Measurements from ENCODE around the gene ZNRD2.

ZNRD2 gene

DNA sequence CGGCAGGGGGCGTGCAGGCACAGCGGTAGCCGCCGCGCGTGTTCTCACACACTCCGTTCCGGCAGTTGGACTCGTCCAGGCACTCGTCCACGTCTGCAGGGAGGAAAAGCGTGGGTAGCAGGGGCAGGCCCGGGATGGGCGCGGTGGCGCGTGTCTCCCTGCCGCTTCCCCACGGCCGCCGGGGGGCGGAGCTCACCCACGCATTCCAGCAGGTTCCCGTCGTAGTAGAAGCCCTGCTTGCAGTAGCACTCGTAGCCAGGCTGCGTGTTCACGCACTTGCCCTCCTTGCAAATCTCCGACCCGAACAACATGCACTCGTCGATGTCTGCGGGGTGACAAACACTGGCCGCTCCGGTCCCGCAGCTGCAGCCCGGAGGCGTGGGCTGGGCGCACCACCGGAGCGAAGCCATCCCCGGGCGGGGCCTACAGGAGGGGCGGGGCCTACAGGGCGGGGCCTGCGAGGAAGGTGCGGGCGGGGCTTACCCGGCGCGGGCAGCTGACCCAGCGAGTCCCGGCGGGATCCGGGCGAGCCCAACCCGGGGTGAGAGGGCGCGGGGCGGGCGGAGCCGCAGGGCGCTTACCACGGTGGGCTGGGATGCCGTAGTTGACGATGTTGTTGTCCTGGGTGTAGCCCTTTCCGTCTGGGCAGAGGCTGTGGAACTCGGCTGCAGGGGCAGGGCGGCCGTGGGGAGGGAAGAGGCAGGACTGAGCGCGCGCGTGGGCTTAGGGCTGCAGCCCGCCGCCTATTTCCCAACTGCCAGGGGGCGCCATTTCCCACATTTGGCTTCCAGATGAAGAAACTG, 29.8 kb upstream of the ZNRD2 start (continued):
- no peak for TF ChIP-seq MEIS1 (CRISPR knock-in tag; IDR thresholded peaks at IDR 0.05; ENCODE audit: borderline replicate concordance)
- no peak for TF ChIP-seq ZNF521 (tag by site-specific recombination; IDR thresholded peaks at IDR 0.05)
- TF ChIP-seq ZNF2 (tag by site-specific recombination; IDR thresholded peaks at IDR 0.05), result peak; percentile 66; the same call in 1 of the 2 replicates
- TF ChIP-seq ZNF184 (tag by site-specific recombination; IDR thresholded peaks at IDR 0.05), result no peak
- TF ChIP-seq, protein P1, sequence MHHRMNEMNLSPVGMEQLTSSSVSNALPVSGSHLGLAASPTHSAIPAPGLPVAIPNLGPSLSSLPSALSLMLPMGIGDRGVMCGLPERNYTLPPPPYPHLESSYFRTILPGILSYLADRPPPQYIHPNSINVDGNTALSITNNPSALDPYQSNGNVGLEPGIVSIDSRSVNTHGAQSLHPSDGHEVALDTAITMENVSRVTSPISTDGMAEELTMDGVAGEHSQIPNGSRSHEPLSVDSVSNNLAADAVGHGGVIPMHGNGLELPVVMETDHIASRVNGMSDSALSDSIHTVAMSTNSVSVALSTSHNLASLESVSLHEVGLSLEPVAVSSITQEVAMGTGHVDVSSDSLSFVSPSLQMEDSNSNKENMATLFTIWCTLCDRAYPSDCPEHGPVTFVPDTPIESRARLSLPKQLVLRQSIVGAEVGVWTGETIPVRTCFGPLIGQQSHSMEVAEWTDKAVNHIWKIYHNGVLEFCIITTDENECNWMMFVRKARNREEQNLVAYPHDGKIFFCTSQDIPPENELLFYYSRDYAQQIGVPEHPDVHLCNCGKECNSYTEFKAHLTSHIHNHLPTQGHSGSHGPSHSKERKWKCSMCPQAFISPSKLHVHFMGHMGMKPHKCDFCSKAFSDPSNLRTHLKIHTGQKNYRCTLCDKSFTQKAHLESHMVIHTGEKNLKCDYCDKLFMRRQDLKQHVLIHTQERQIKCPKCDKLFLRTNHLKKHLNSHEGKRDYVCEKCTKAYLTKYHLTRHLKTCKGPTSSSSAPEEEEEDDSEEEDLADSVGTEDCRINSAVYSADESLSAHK (tag by site-specific recombination; IDR thresholded peaks at IDR 0.05), result 0 out of 2 replicates have a peak, but pooled peaks have one; percentile 13
- TF ChIP-seq, protein P2, sequence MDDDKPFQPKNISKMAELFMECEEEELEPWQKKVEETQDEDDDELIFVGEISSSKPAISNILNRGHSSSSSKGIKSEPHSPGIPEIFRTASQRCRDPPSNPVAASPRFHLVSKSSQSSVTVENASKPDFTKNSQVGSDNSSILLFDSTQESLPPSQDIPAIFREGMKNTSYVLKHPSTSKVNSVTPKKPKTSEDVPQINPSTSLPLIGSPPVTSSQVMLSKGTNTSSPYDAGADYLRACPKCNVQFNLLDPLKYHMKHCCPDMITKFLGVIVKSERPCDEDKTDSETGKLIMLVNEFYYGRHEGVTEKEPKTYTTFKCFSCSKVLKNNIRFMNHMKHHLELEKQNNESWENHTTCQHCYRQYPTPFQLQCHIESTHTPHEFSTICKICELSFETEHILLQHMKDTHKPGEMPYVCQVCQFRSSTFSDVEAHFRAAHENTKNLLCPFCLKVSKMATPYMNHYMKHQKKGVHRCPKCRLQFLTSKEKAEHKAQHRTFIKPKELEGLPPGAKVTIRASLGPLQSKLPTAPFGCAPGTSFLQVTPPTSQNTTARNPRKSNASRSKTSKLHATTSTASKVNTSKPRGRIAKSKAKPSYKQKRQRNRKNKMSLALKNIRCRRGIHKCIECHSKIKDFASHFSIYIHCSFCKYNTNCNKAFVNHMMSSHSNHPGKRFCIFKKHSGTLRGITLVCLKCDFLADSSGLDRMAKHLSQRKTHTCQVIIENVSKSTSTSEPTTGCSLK (tag by site-specific recombination; IDR thresholded peaks at IDR 0.05), result no peak
- TF ChIP-seq ZNF146 (tag by site-specific recombination; IDR thresholded peaks at IDR 0.05), result no peak
- TF ChIP-seq, protein P3, sequence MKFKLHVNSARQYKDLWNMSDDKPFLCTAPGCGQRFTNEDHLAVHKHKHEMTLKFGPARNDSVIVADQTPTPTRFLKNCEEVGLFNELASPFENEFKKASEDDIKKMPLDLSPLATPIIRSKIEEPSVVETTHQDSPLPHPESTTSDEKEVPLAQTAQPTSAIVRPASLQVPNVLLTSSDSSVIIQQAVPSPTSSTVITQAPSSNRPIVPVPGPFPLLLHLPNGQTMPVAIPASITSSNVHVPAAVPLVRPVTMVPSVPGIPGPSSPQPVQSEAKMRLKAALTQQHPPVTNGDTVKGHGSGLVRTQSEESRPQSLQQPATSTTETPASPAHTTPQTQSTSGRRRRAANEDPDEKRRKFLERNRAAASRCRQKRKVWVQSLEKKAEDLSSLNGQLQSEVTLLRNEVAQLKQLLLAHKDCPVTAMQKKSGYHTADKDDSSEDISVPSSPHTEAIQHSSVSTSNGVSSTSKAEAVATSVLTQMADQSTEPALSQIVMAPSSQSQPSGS (tag by site-specific recombination; IDR thresholded peaks at IDR 0.05; ENCODE audit: low read depth), result no peak
- TF ChIP-seq ZNF600 (tag by site-specific recombination; IDR thresholded peaks at IDR 0.05), result peak; percentile 81
- no peak for TF ChIP-seq YY2 (tag by site-specific recombination; IDR thresholded peaks at IDR 0.05)
- peak; percentile 72 for TF ChIP-seq SCRT2 (tag by site-specific recombination; IDR thresholded peaks at IDR 0.05)
- TF ChIP-seq, protein P4, sequence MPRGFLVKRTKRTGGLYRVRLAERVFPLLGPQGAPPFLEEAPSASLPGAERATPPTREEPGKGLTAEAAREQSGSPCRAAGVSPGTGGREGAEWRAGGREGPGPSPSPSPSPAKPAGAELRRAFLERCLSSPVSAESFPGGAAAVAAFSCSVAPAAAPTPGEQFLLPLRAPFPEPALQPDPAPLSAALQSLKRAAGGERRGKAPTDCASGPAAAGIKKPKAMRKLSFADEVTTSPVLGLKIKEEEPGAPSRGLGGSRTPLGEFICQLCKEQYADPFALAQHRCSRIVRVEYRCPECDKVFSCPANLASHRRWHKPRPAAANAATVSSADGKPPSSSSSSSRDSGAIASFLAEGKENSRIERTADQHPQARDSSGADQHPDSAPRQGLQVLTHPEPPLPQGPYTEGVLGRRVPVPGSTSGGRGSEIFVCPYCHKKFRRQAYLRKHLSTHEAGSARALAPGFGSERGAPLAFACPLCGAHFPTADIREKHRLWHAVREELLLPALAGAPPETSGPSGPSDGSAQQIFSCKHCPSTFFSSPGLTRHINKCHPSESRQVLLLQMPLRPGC (tag by site-specific recombination; IDR thresholded peaks at IDR 0.05), result no peak
- TF ChIP-seq ZNF112 (tag by site-specific recombination; IDR thresholded peaks at IDR 0.05), result no peak
- no peak for TF ChIP-seq ZNF596 (tag by site-specific recombination; IDR thresholded peaks at IDR 0.05)
- TF ChIP-seq KLF7 (tag by site-specific recombination; IDR thresholded peaks at IDR 0.05; ENCODE audit: borderline replicate concordance), result peak; percentile 55; the same call in 1 of the 2 replicates
- no peak for TF ChIP-seq ZNF202 (tag by site-specific recombination; IDR thresholded peaks at IDR 0.05; ENCODE audit: borderline replicate concordance)
- no peak for TF ChIP-seq ZNF621 (tag by site-specific recombination; IDR thresholded peaks at IDR 0.05)
- TF ChIP-seq, protein P5, sequence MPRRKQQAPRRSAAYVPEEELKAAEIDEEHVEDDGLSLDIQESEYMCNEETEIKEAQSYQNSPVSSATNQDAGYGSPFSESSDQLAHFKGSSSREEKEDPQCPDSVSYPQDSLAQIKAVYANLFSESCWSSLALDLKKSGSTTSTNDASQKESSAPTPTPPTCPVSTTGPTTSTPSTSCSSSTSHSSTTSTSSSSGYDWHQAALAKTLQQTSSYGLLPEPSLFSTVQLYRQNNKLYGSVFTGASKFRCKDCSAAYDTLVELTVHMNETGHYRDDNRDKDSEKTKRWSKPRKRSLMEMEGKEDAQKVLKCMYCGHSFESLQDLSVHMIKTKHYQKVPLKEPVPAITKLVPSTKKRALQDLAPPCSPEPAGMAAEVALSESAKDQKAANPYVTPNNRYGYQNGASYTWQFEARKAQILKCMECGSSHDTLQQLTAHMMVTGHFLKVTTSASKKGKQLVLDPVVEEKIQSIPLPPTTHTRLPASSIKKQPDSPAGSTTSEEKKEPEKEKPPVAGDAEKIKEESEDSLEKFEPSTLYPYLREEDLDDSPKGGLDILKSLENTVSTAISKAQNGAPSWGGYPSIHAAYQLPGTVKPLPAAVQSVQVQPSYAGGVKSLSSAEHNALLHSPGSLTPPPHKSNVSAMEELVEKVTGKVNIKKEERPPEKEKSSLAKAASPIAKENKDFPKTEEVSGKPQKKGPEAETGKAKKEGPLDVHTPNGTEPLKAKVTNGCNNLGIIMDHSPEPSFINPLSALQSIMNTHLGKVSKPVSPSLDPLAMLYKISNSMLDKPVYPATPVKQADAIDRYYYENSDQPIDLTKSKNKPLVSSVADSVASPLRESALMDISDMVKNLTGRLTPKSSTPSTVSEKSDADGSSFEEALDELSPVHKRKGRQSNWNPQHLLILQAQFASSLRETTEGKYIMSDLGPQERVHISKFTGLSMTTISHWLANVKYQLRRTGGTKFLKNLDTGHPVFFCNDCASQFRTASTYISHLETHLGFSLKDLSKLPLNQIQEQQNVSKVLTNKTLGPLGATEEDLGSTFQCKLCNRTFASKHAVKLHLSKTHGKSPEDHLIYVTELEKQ (tag by site-specific recombination; IDR thresholded peaks at IDR 0.05; ENCODE audit: borderline replicate concordance), result no peak
- no peak for TF ChIP-seq ZNF211 (tag by site-specific recombination; IDR thresholded peaks at IDR 0.05; ENCODE audit: low read depth)
- no peak for TF ChIP-seq ZNF626 (tag by site-specific recombination; IDR thresholded peaks at IDR 0.05)
- peak; percentile 88 for TF ChIP-seq EGR2 (tag by site-specific recombination; IDR thresholded peaks at IDR 0.05; ENCODE audit: low read depth)
- no peak for TF ChIP-seq ZNF791 (tag by site-specific recombination; IDR thresholded peaks at IDR 0.05)
- TF ChIP-seq, protein P6, sequence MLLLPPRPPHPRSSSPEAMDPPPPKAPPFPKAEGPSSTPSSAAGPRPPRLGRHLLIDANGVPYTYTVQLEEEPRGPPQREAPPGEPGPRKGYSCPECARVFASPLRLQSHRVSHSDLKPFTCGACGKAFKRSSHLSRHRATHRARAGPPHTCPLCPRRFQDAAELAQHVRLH (tag by site-specific recombination; IDR thresholded peaks at IDR 0.05), result 0 out of 2 replicates have a peak, but pooled peaks have one; percentile 32
